Astrocyte of the spinal cord (primary cell): ENCODE data around the gene PDLIM5.
A peak's percentile ranks its signal among the peaks of the same experiment; 100 is the strongest.

Experiments used
- DNase-seq: peaks from one replicate; pipeline ENCODE4 v3.0.0; 2011; ENCODE audit warnings: low read depth, low spot score
- H3K4me3 ChIP-seq: 2 replicates; pipeline ENCODE4 v1.5.1; 2011; ENCODE audit warnings: low read depth, mild to moderate bottlenecking, low read length, moderate library complexity
- CTCF ChIP-seq: IDR thresholded peaks from 2 replicates; pipeline ENCODE4 v1.5.1; 2012; ENCODE audit warnings: low read depth, mild to moderate bottlenecking, low read length, inconsistent platforms
- in situ Hi-C: cut with HindIII; loops from 2 replicates; pipeline ENCODE4 v1.10.0; 2017; ENCODE audit warnings: low sequenced_read_pairs

PDLIM5 gene

GRCh38 chr4:94641702-94642560, 190.2 kb downstream of the PDLIM5 start:
- no peak overlapping the region for H3K4me3 ChIP-seq
- peak; percentile 65 for DNase-seq
- in situ Hi-C loops = no loop called here
- no peak for TF ChIP-seq CTCF

- no peak overlapping the region for H3K4me3 ChIP-seq
- DNase-seq = peak; percentile 37
- in situ Hi-C loops = no loop called here
- no peak for TF ChIP-seq CTCF
Measured at GRCh38 chr4:94642561-94642866, 190.8 kb downstream of the PDLIM5 start.

- no peak for TF ChIP-seq CTCF
- DNase-seq = no peak
- H3K4me3 ChIP-seq = no peak overlapping the region
- in situ Hi-C loops = no loop called here
Measured at GRCh38 chr4:94648699-94649098, 197.0 kb downstream of the PDLIM5 start.

GRCh38 chr4:94649381-94650133, 197.8 kb downstream of the PDLIM5 start:
- no peak overlapping the region for H3K4me3 ChIP-seq
- no peak for TF ChIP-seq CTCF
- no peak for DNase-seq
- in situ Hi-C loops = no loop called here

- TF ChIP-seq CTCF = no peak
- in situ Hi-C loops = no loop called here
- DNase-seq = no peak
- H3K4me3 ChIP-seq = no peak overlapping the region
Measured at GRCh38 chr4:94650134-94650495, 198.4 kb downstream of the PDLIM5 start.

- in situ Hi-C loops = no loop called here
- no peak for DNase-seq
- H3K4me3 ChIP-seq = no peak overlapping the region
- TF ChIP-seq CTCF = no peak
Measured at GRCh38 chr4:94650690-94651089, 198.9 kb downstream of the PDLIM5 start.
